ENCODE measurements around the gene MALRD1.

DNA sequence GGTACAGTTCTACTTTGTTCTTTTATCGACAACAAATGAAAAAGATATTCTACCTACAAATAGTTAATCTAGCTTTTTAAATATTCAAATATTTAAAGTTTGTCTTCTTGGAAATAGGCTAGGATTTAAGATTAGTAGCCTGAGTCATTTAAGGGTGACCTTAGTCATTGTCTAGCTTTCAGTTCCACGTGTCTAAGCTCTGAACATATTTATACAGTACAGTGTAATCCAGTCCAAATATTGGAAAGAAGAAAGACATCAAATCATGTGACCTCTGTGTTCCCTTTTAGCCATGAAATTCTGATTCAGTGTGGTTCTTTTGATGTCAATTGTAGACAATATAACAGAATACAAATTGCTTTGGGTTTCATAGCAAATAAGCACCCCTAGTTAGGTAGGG is 121.1 kb downstream of the MALRD1 start:
- TF ChIP-seq POLR2A (IDR thresholded peaks at IDR 0.05; ENCODE audit: low read length) (no peak), GATA1 (IDR thresholded peaks at IDR 0.05; ENCODE audit: low read depth, low read length) (no peak)

All from erythroblast (primary cell).